Lower lobe of right lung (tissue), 2 donors: ENCODE results near the gene GNPNAT1. TPM values are rescaled to one million over a fixed set of nuclear protein-coding genes. Genes with fewer than 3 reads are reported as not detected.

ENCODE experiments used
- ATAC-seq, 2 donors: fragments of 200-7000 bp; cut with Tn5 transposase; one replicate each; pipeline ENCODE4 v1.9.1; 2020 to 2022; ENCODE audit warnings: mild to moderate bottlenecking in 2 of 2, moderate library complexity in 2 of 2
- DNase-seq: peaks from one replicate; pipeline ENCODE4 v3.0.0-alpha.2; 2020
- H3K27ac ChIP-seq: fragments of 200-600 bp; one replicate; pipeline ENCODE4 v1.8.0; 2022
- H3K27me3 ChIP-seq: fragments of 200-600 bp; one replicate; pipeline ENCODE4 v1.8.0; 2022; ENCODE audit warnings: low read depth
- H3K36me3 ChIP-seq: fragments of 200-600 bp; one replicate; pipeline ENCODE4 v1.8.0; 2022; ENCODE audit warnings: mild to moderate bottlenecking
- H3K4me1 ChIP-seq: fragments of 200-600 bp; one replicate; pipeline ENCODE4 v1.8.0; 2022
- H3K4me3 ChIP-seq: fragments of 200-600 bp; one replicate; pipeline ENCODE4 v1.8.0; 2022; ENCODE audit warnings: mild to moderate bottlenecking
- H3K9me3 ChIP-seq: fragments of 200-600 bp; one replicate; pipeline ENCODE4 v1.8.0; 2022
- intact Hi-C: fragments of 100-400 bp; cut with DNase I; formaldehyde crosslinking; loops from one replicate; pipeline ENCODE4 v1.11.0; 2022
- long read RNA-seq: library from polyadenylated mRNA; unstranded; transcript quantifications from one replicate; pipeline ENCODE4 v2.0.0, GENCODE V29; 2021
- total RNA-seq: library from RNA; stranded (reverse); fragmentation: NEBNext Ultra II Directional; extraction: Animal tissue kit (Norgen Biotek cat#: 25700); gene quantifications from one replicate; pipeline ENCODE4 v1.2.1, GENCODE V29; 2021
- TF ChIP-seq, protein P1 (sequence below): fragments of 200-600 bp; IDR thresholded peaks from one replicate; pipeline ENCODE4 v1.8.0; 2022; ENCODE audit warnings: antibody characterized with exemption, mild to moderate bottlenecking
- donor health status: DM: no; HTN: yes; CAD: no; lungs with severe emphysema.

Gene GNPNAT1
- 9.5 TPM for total RNA-seq
- long read RNA-seq, transcript GNPNAT1-201 (6 exons, 3,860 nt) = major isoform, 12 of 14 reads
- long read RNA-seq, partial matches to known transcripts = 0 of 14 reads
- long read RNA-seq, other reads (novel, unspliced or antisense) = 2 of 14 reads

DNA sequence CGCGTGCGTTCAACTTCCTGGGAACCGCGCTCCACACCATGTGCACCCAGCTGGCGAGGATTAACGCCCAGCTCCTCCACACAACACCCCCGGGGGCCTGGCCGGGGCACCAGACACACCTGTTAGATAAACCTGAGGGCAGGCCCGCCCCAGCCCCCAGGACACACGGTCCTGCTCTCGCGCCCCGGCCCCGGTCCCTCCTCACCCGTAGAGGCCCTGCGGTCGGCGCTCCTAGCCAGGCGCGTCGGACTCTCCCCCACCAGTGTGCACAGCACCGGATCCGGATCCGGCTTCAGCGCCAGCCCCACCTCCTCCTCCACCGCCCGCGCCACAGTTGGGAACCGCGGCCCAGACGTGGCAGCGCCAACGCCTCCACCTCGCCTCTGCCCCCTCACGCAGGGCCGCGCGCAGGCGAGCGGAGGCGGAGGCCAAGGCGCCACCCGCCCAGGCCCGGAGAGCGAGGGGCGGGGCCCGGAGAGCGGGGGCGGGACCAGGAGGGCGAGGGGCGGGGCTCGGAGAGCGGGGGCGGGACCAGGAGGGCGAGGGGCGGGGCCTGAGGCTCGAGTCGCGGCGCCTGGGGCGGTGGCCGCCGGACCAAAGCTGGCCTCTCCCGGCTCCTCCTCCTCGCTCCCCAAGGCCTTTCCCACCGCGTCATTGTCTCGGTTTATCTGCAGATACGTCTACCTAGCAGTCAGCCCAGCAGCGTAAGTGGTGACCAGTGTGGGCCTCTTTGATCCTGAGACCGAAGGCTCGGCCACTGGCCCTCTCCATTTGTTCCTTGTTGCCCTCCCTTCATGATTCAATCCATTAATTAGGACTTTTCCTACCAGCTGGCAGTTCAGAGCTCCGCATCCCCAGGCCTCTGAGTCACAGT, at the start of gene GNPNAT1:
TSS of gene GNPNAT1 (minus strand) at position 385 of the 874 bp plus-strand sequence. CDS start 6,957 bp downstream, outside the sequence.
- no peaks in the 10 kb centered on the region for H3K9me3 ChIP-seq
- no peaks in the 10 kb centered on the region for H3K27me3 ChIP-seq
- H3K4me1 ChIP-seq = peaks cover 26% of the 10 kb centered on the region
- H3K36me3 ChIP-seq = no peaks in the 10 kb centered on the region
- intact Hi-C loops = no loop called here
- ATAC-seq (peak; percentile 98 to 99), DNase-seq (peak; percentile 91)
- TF ChIP-seq, protein P1, sequence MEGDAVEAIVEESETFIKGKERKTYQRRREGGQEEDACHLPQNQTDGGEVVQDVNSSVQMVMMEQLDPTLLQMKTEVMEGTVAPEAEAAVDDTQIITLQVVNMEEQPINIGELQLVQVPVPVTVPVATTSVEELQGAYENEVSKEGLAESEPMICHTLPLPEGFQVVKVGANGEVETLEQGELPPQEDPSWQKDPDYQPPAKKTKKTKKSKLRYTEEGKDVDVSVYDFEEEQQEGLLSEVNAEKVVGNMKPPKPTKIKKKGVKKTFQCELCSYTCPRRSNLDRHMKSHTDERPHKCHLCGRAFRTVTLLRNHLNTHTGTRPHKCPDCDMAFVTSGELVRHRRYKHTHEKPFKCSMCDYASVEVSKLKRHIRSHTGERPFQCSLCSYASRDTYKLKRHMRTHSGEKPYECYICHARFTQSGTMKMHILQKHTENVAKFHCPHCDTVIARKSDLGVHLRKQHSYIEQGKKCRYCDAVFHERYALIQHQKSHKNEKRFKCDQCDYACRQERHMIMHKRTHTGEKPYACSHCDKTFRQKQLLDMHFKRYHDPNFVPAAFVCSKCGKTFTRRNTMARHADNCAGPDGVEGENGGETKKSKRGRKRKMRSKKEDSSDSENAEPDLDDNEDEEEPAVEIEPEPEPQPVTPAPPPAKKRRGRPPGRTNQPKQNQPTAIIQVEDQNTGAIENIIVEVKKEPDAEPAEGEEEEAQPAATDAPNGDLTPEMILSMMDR = no peak
- H3K27ac ChIP-seq = peak within 1 kb of the TSS; percentile 88
- H3K4me3 ChIP-seq = peak within 1 kb of the TSS; percentile 94

DNA sequence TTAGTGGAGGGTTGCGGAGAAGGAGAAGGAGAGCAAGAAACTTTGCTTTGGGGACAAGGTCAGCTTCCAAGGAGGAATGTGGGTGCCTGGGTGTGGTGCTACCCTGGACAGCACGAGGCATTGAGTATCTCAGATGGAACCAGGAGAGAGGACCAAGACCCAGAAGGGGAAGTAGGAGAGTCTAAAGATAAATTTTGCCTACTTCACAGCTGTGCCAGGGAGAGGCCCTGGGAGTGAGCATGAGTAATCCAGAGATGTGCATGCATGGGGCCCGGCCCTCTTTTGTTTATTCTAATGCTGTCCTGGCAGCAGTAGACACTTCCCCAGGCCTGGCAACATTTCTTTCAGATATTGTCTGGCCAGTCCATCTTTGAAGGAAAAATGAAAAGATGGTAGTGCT, 49.5 kb upstream of the GNPNAT1 start:
- intact Hi-C loops = no loop called here
- H3K4me1 ChIP-seq = peaks cover 4% of the 10 kb centered on the region
- no peaks in the 10 kb centered on the region for H3K36me3 ChIP-seq
- no peaks in the 10 kb centered on the region for H3K27me3 ChIP-seq
- H3K4me3 ChIP-seq = no peak overlapping the region
- H3K27ac ChIP-seq = peak overlapping the region; percentile 11
- TF ChIP-seq, protein P1 = no peak
- H3K9me3 ChIP-seq = no peaks in the 10 kb centered on the region
- DNase-seq (no peak), ATAC-seq (peak in 1 of 2 donors; percentile 68)

DNA sequence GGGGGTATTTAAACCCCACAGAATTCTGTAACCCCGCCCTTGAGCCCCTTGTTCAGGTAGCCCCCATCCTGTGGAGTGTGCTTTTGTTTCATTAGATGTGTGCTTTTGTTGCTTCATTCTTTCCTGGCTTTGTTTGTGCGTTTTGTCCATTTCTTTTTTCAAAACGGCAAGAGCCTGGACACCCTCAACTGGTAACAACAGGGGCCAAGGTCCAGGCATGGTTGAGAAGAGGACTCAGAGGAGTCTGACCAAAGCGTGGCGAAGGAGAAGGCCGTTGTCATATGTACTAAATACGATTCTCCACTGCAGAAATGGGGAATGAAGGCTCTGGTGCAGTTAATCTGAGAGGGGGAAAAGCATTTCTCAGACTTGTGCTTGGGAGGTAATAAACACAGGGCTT, 46.0 kb upstream of the GNPNAT1 start:
- no peaks in the 10 kb centered on the region for H3K4me1 ChIP-seq
- H3K27me3 ChIP-seq = no peaks in the 10 kb centered on the region
- H3K4me3 ChIP-seq = no peak overlapping the region
- TF ChIP-seq, protein P1 = no peak
- ATAC-seq (no peak), DNase-seq (no peak)
- H3K36me3 ChIP-seq = no peaks in the 10 kb centered on the region
- intact Hi-C loops = no loop called here
- no peak overlapping the region for H3K27ac ChIP-seq
- no peaks in the 10 kb centered on the region for H3K9me3 ChIP-seq

DNA sequence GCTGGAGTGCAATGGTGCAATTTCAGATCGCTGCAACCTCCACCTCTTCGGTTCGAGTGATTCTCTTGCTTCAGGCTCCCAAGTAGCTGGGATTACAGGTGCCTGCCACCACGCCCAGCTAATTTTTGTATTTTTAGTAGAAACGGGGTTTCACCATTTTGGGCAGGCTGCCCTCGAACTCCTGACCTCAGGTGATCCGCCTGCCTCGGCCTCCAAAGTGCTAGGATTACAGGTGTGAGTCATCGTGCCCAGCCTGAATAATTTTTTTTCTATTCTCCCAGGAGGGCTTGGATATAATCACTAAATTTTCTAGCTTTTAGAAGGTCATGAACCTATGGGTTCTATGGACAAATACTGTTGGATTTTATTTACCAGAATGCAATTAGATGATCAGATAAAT, 44.7 kb upstream of the GNPNAT1 start:
- Histone ChIP-seq H3K36me3 (no peaks in the 10 kb centered on the region), H3K9me3 (no peaks in the 10 kb centered on the region), H3K27me3 (no peaks in the 10 kb centered on the region), H3K4me1 (no peaks in the 10 kb centered on the region), H3K27ac (no peak overlapping the region), H3K4me3 (no peak overlapping the region)
- TF ChIP-seq, protein P1 = no peak
- intact Hi-C loops = no loop called here
- ATAC-seq (no peak), DNase-seq (no peak)

DNA sequence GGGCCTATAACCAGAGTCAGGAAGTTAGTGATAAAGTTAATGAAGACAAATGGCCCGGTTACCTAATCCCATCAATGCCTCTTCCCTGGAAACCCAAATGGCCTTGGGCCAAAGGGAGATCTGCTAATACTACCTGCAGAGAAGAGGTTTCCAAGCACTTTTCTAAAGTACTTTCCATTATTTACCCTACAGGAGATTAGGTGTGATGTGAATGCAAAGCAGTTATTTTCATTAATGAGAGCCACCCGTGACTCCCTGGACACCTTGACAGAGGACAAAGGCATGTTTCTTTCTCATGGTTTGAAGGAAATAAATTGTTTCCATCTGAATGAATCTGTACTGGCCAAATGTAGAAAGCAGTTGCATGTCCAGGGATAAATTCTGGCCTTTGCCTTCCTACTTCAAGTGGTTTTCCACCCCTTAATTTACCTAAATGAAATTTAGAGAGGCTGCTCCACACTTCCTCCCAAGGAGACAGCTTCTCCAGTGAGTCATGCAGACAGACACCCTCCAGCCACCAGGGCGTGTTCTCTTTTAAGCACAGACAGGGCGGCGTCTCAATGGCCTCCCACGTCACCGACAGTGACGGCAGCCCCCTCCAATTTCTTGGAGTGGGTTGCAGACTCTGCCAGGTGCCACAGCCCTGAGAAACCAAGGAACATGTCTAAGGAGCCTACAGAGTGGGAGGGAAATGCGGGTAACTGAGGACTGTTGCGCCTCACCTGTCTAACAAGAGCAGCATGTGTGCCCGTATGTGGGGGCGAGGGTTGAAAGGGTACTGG, 43.9 kb upstream of the GNPNAT1 start:
- H3K27ac ChIP-seq = no peak overlapping the region
- no peaks in the 10 kb centered on the region for H3K4me1 ChIP-seq
- no peaks in the 10 kb centered on the region for H3K9me3 ChIP-seq
- ATAC-seq = peak; percentile 79 to 85
- TF ChIP-seq, protein P1 = no peak
- H3K4me3 ChIP-seq = no peak overlapping the region
- intact Hi-C loops = no loop called here
- no peaks in the 10 kb centered on the region for H3K36me3 ChIP-seq
- H3K27me3 ChIP-seq = no peaks in the 10 kb centered on the region
- DNase-seq = no peak
